ENCODE results near the gene AHSP.
A peak's percentile ranks its signal among the peaks of the same experiment; 100 is the strongest.
"Not testable (repeated sequence)": the region's sequence is repeated elsewhere in the genome, so short reads cannot be mapped to it uniquely, and the experiment has no call there.

The AHSP gene

GRCh38 chr16:31532120-31532519 is 4.4 kb downstream of the AHSP start:
- no peak for DNase-seq

GRCh38 chr16:31532896-31533295 is 5.2 kb downstream of the AHSP start:
- DNase-seq, result no peak

- no peak for DNase-seq
Observed at GRCh38 chr16:31535737-31536136, 8.0 kb downstream of the AHSP start.

- no peak for DNase-seq
Observed at GRCh38 chr16:31536804-31537361, 9.2 kb downstream of the AHSP start.

GRCh38 chr16:31537362-31538242 is 9.9 kb downstream of the AHSP start:
- DNase-seq, result no peak

- DNase-seq, result not testable (repeated sequence)
Observed at GRCh38 chr16:31538243-31538598, 10.5 kb downstream of the AHSP start.

- DNase-seq, result not testable (repeated sequence)
Observed at GRCh38 chr16:31539762-31540161, 12.1 kb downstream of the AHSP start.

- no peak for DNase-seq
Observed at GRCh38 chr16:31542763-31543162, 15.1 kb downstream of the AHSP start.

GRCh38 chr16:31561426-31562233 is 33.9 kb downstream of the AHSP start:
- no peak for DNase-seq

GRCh38 chr16:31568577-31569359 is 41.1 kb downstream of the AHSP start:
- DNase-seq, result peak; percentile 5

GRCh38 chr16:31569360-31569717 is 41.6 kb downstream of the AHSP start:
- no peak for DNase-seq

- no peak for DNase-seq
Observed at GRCh38 chr16:31572821-31573220, 45.1 kb downstream of the AHSP start.

GRCh38 chr16:31574159-31574558 is 46.5 kb downstream of the AHSP start:
- DNase-seq, result not testable (repeated sequence)

GRCh38 chr16:31577411-31577810 is 49.7 kb downstream of the AHSP start:
- DNase-seq, result no peak
